Measurements from ENCODE around the gene TTC17.
"Not testable (repeated sequence)": the region's sequence is repeated elsewhere in the genome, so short reads cannot be mapped to it uniquely, and the experiment has no call there.

TTC17 gene

DNA sequence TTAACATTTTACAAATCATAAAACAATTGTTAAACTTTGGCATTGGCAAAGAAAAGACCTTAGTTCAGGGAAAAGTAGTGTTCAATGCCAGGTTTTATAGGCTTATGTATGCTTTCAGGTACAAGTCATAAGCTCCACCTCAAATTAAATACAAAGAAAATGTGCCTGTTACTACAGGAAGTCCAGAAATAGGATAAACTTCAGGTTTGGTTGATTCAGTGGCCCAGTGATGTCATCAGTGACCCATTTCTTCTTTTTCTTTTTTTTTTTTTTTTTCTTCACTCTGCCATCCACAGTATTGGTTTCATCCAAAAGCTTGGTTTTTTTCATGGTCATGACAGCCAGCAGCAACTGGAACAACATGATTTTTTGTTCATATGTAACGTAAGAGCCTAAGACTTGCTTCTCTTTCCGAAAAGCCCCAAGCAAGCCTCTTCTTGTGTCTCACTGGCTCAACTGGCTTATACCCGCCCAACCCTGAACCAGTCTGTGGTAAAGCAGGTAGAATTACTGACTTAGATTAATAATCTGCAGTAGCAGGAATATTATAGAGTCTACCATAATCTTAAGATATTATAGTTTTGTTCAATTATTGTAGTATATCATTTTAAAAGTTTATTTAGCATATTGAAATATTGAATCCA is 46.2 kb downstream of the TTC17 start:
- Mint-ChIP-seq H3K27me3 (no peaks in the 10 kb centered on the region), H3K36me3 (peaks cover 27% of the 10 kb centered on the region), H3K9me3 (no peaks in the 10 kb centered on the region), H3K4me1 (peaks cover 14% of the 10 kb centered on the region), H3K4me3 (no peak overlapping the region), H3K27ac (no peak overlapping the region)

DNA sequence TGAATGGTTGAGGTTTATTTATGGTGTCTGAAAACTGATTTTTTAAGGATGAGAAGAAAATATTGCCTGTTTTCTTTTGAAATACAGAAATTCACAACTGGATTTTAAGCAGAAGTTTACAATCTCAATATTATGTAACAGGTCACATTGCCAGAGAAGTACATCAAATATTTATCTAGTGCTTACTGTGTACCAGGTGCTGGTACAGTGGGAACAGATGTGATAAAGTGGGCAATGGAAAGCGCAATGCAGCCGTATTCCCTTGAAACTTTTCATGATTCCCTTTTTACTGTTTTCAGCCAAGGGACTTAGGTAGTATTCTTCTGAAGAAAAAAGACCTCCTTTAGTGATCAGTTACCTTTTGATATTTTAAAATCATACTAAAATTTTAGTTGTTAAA is 49.6 kb downstream of the TTC17 start:
- H3K36me3 Mint-ChIP-seq = peaks cover 21% of the 10 kb centered on the region
- H3K4me1 Mint-ChIP-seq = peaks cover 12% of the 10 kb centered on the region
- no peak overlapping the region for H3K27ac Mint-ChIP-seq
- no peak overlapping the region for H3K4me3 Mint-ChIP-seq
- no peaks in the 10 kb centered on the region for H3K9me3 Mint-ChIP-seq
- no peaks in the 10 kb centered on the region for H3K27me3 Mint-ChIP-seq

GRCh38 chr11:43410394-43410793 is 51.7 kb downstream of the TTC17 start:
- Mint-ChIP-seq H3K36me3 (peaks cover 20% of the 10 kb centered on the region), H3K27me3 (no peaks in the 10 kb centered on the region), H3K9me3 (no peaks in the 10 kb centered on the region), H3K4me1 (no peaks in the 10 kb centered on the region), H3K4me3 (no peak overlapping the region), H3K27ac (no peak overlapping the region)

DNA sequence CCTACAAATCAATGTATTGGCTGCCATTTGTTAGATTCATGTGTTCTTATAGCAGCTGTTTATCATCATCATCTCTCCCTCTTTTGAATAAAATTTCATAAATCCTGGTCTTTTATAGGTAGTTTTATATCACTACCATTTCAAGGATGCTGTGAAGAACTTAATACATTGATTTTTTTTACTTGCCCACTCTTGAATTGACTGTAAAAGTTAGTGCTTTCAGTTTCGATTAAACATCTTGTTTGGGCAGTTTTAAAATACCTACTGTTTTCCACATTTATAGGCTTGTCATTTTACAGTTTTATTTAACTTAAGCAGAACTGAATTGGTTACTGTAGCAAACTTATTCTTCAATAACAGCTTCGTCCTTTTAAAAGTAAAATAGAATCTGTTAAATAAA is 59.5 kb downstream of the TTC17 start:
- Mint-ChIP-seq H3K4me1 (no peaks in the 10 kb centered on the region), H3K4me3 (no peak overlapping the region), H3K27ac (no peak overlapping the region), H3K9me3 (no peaks in the 10 kb centered on the region), H3K27me3 (no peaks in the 10 kb centered on the region), H3K36me3 (peaks cover 2% of the 10 kb centered on the region)

- H3K9me3 Mint-ChIP-seq = no peaks in the 10 kb centered on the region
- H3K27me3 Mint-ChIP-seq = no peaks in the 10 kb centered on the region
- H3K27ac Mint-ChIP-seq = no peak overlapping the region
- peaks cover 2% of the 10 kb centered on the region for H3K36me3 Mint-ChIP-seq
- no peaks in the 10 kb centered on the region for H3K4me1 Mint-ChIP-seq
- no peak overlapping the region for H3K4me3 Mint-ChIP-seq
Observed at GRCh38 chr11:43419460-43419859, 60.7 kb downstream of the TTC17 start.

GRCh38 chr11:43427971-43428370 is 69.3 kb downstream of the TTC17 start:
- no peaks in the 10 kb centered on the region for H3K27me3 Mint-ChIP-seq
- H3K27ac Mint-ChIP-seq = no peak overlapping the region
- no peaks in the 10 kb centered on the region for H3K4me1 Mint-ChIP-seq
- no peak overlapping the region for H3K4me3 Mint-ChIP-seq
- H3K9me3 Mint-ChIP-seq = no peaks in the 10 kb centered on the region
- peaks cover 18% of the 10 kb centered on the region for H3K36me3 Mint-ChIP-seq

DNA sequence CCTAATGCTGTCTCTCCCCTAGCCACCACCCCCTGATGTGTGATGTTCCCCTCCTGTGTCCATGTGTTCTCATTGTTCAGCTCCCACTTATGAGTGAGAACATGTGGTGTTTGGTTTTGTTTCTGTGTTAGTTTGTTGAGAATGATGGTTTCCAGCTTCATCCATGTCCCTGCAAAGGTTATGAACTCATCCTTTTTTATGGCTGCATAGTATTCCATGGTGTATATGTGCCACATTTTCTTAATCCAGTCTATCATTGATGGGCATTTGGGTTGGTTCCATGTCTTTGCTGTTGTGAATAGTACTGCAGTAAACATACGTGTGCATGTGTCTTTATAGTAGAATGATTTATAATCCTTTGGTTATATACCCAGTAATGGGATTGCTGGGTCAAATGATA is 72.2 kb downstream of the TTC17 start:
- H3K9me3 Mint-ChIP-seq, H3K27me3 Mint-ChIP-seq, H3K4me1 Mint-ChIP-seq, H3K27ac Mint-ChIP-seq, H3K4me3 Mint-ChIP-seq: not testable (repeated sequence)
- H3K36me3 Mint-ChIP-seq = peaks cover 26% of the 10 kb centered on the region

DNA sequence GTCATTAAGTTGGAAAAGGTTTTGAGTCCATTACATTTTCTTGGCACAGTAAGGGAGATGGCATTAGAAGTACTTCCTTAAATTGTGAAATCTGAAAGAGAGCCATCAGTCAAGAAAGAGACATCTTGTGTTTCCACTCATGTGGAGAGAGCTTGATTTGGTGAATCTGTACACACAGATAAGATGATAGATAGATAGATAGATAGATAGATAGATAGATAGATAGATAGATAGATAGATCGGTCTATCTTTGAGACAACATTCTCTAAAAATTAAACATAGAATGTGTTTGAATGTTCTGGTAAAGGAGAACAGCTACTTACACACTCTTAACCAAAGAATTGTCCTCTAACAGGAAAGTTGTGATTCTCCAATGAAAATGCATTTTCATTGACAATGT is 76.2 kb downstream of the TTC17 start:
- Mint-ChIP-seq H3K9me3 (no peaks in the 10 kb centered on the region), H3K4me3 (no peak overlapping the region), H3K4me1 (no peaks in the 10 kb centered on the region), H3K27me3 (no peaks in the 10 kb centered on the region), H3K36me3 (peaks cover 38% of the 10 kb centered on the region), H3K27ac (no peak overlapping the region)

- H3K36me3 Mint-ChIP-seq = peaks cover 48% of the 10 kb centered on the region
- H3K27ac Mint-ChIP-seq = no peak overlapping the region
- no peaks in the 10 kb centered on the region for H3K9me3 Mint-ChIP-seq
- no peak overlapping the region for H3K4me3 Mint-ChIP-seq
- H3K27me3 Mint-ChIP-seq = no peaks in the 10 kb centered on the region
- no peaks in the 10 kb centered on the region for H3K4me1 Mint-ChIP-seq
Observed at GRCh38 chr11:43440486-43440885, 81.8 kb downstream of the TTC17 start.

DNA sequence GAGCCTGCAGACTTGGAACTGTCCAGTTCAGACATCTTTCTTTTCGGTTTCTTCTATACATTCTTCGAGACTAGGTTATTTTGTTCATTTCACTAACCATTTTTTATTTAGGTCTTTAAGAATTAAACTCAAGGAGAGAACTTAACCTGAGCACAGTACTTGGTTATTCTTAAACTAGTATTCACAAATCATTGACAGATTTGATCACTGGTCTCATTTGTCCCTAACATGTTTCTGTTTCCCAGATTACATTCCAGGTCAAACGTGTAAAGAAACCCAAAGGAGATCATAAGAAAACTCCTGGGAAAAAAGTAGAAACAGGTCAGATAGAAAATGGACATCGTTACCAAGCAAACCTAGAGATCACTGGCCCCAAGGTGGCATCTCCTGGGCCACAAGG is 85.1 kb downstream of the TTC17 start:
- peaks cover 48% of the 10 kb centered on the region for H3K36me3 Mint-ChIP-seq
- no peaks in the 10 kb centered on the region for H3K4me1 Mint-ChIP-seq
- no peaks in the 10 kb centered on the region for H3K9me3 Mint-ChIP-seq
- no peaks in the 10 kb centered on the region for H3K27me3 Mint-ChIP-seq
- H3K27ac Mint-ChIP-seq = no peak overlapping the region
- no peak overlapping the region for H3K4me3 Mint-ChIP-seq

- H3K27me3 Mint-ChIP-seq = no peaks in the 10 kb centered on the region
- H3K4me3 Mint-ChIP-seq = no peak overlapping the region
- H3K4me1 Mint-ChIP-seq = no peaks in the 10 kb centered on the region
- peak overlapping the region; percentile 59 for H3K27ac Mint-ChIP-seq
- H3K9me3 Mint-ChIP-seq = no peaks in the 10 kb centered on the region
- peaks cover 55% of the 10 kb centered on the region for H3K36me3 Mint-ChIP-seq
Observed at GRCh38 chr11:43447151-43447550, 88.4 kb downstream of the TTC17 start.

DNA sequence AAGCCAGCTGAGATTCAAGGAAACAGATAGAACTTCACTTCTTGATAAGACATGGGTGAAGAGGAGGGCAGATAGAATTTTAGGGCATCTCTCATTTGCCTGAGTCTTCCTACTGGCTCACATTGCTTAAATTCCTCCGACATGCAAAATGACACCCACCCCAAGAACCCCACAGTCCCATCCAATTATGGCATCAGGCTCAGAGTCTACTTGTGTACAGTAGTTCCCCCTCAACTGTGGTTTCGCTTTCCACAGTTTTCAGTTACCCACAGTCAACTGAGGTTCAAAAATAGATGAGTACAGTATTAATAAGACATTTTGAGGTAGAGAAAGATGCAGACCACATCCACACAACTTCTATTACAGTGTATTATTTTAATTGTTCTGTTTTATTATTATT is 99.8 kb downstream of the TTC17 start:
- no peak overlapping the region for H3K4me3 Mint-ChIP-seq
- H3K36me3 Mint-ChIP-seq = peaks cover 62% of the 10 kb centered on the region
- H3K27ac Mint-ChIP-seq = no peak overlapping the region

GRCh38 chr11:43459246-43459645 is 100.5 kb downstream of the TTC17 start:
- Mint-ChIP-seq H3K27ac (no peak overlapping the region), H3K9me3 (peaks cover 14% of the 10 kb centered on the region), H3K27me3 (no peaks in the 10 kb centered on the region), H3K36me3 (peaks cover 64% of the 10 kb centered on the region), H3K4me1 (no peaks in the 10 kb centered on the region), H3K4me3 (no peak overlapping the region)

More for the DNA sequence above, 99.8 kb downstream of the TTC17 start:
- Mint-ChIP-seq H3K4me1 (no peaks in the 10 kb centered on the region), H3K9me3 (peaks cover 11% of the 10 kb centered on the region), H3K27me3 (no peaks in the 10 kb centered on the region)

DNA sequence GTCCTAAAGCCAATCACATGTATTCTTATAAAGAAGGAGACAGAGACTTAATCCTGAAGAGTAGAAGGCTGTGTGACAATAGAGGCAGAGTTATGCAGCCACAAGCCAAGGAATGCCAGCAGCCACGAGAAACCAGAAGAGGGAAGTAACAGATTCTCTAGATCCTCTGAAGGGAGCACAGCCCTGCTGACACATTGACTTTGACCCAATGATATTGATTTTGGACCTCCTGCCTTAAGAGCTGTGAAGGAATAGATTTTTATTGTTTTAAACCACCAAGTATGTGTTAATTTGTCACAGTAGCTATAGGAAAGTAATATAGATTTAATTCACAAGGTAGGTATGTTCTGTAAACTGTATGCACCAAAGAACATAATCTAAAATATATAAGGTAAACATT is 103.6 kb downstream of the TTC17 start:
- no peaks in the 10 kb centered on the region for H3K27me3 Mint-ChIP-seq
- no peaks in the 10 kb centered on the region for H3K4me1 Mint-ChIP-seq
- peaks cover 23% of the 10 kb centered on the region for H3K9me3 Mint-ChIP-seq
- no peak overlapping the region for H3K27ac Mint-ChIP-seq
- H3K36me3 Mint-ChIP-seq = peaks cover 74% of the 10 kb centered on the region
- no peak overlapping the region for H3K4me3 Mint-ChIP-seq

- Mint-ChIP-seq H3K4me1 (no peaks in the 10 kb centered on the region), H3K4me3 (no peak overlapping the region), H3K9me3 (peaks cover 31% of the 10 kb centered on the region), H3K27me3 (no peaks in the 10 kb centered on the region), H3K36me3 (peaks cover 49% of the 10 kb centered on the region), H3K27ac (no peak overlapping the region)
Observed at GRCh38 chr11:43467958-43468357, 109.2 kb downstream of the TTC17 start.

DNA sequence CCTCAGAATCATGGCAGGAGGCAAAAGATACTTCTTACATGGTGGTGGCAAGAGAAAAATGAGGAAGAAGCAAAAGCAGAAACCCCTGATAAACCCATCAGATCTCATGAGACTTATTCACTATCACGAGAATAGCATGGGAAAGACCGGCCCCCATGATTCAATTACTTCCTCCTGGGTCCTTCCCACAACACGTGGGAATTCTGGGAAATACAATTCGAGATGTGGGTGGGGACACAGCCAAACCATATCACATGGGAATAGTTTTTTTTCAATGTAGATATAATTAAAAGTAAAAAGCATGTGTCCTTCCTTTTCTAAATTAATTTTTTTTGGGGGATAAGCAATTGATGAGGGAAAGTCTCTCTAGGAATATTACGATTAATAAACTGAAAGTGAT is 118.8 kb downstream of the TTC17 start:
- peaks cover 14% of the 10 kb centered on the region for H3K9me3 Mint-ChIP-seq
- peaks cover 33% of the 10 kb centered on the region for H3K36me3 Mint-ChIP-seq

DNA sequence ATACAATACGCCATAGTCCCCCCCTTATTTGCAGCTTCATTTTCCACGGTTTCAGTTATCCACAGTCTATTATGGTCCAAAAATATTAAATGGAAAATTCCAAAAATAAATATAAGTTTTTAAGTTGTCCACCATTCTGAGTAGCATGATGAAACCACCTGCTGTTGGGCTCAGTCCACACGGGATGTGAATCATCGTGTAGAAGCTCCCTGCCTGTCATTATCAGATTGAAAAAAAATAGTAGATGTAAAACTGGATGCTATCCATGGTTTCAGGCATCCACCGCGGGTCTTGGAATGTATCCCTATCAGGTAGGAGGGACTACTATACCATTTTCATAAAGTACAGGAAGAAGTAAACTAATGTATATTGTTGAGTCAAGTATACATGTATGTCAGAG is 127.4 kb downstream of the TTC17 start:
- Mint-ChIP-seq H3K9me3 (peaks cover 4% of the 10 kb centered on the region), H3K4me1 (no peaks in the 10 kb centered on the region), H3K27ac (no peak overlapping the region), H3K27me3 (no peaks in the 10 kb centered on the region), H3K36me3 (peaks cover 20% of the 10 kb centered on the region), H3K4me3 (no peak overlapping the region)

More for the DNA sequence above, 118.8 kb downstream of the TTC17 start:
- not testable (repeated sequence) for H3K4me1 Mint-ChIP-seq, H3K4me3 Mint-ChIP-seq, H3K27ac Mint-ChIP-seq, H3K27me3 Mint-ChIP-seq

All from activated naive CD4-positive, alpha-beta T cell treated with anti-CD3 and anti-CD28 coated beads, Interleukin-2, amount 50 U/mL, for 24 hours (primary cell).